ENCODE results near the gene SENP1.

DNA sequence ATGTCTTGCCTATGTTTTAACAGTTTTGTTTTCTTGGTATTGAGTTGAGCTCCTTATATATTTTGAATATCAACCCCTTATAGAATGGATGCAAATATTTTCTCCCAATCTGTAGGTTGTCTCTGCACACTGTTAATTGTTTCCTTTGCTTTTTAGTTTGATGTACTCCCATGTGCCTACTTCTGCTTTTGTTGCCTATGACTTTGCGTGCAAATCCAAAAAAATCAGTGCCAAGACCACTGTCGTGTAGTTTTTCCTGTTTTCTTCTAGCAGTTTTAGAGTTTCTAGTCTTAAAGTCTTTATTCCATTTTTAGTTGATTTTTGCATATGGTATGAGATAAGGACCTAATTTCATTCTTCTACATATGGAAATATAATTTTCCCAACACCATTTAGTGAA, 28.8 kb downstream of the SENP1 start:
- TF ChIP-seq ZNF446 (CRISPR knock-in tag; IDR thresholded peaks at IDR 0.05) (no peak), AFF4 (CRISPR knock-in tag; IDR thresholded peaks at IDR 0.05) (no peak), PITX1 (CRISPR knock-in tag; IDR thresholded peaks at IDR 0.05) (no peak), PATZ1 (CRISPR knock-in tag; IDR thresholded peaks at IDR 0.05) (no peak), ZNF367 (CRISPR knock-in tag; IDR thresholded peaks at IDR 0.05; ENCODE audit: borderline replicate concordance) (no peak), EZH2 (conservative IDR thresholded peaks at IDR 0.05; ENCODE audit: low read depth, low read length) (no peak), ZNF33A (CRISPR knock-in tag; IDR thresholded peaks at IDR 0.05; ENCODE audit: borderline replicate concordance) (no peak), TCF7 (IDR thresholded peaks at IDR 0.05; ENCODE audit: low read depth) (no peak), ZNF431 (CRISPR knock-in tag; IDR thresholded peaks at IDR 0.05; ENCODE audit: borderline replicate concordance, low read depth) (no peak), POLR2AphosphoS5 (IDR thresholded peaks at IDR 0.05; ENCODE audit: low read depth, low read length) (no peak), ZNF3 (CRISPR knock-in tag; IDR thresholded peaks at IDR 0.05) (no peak), ZNF12 (CRISPR knock-in tag; IDR thresholded peaks at IDR 0.05) (no peak)

Data from HepG2 (cell line).